ENCODE measurements around the gene THAP3.

THAP3 gene

GRCh38 chr1:6627841-6628545 is 3.3 kb downstream of the THAP3 start:
- no peak overlapping the region for H2AFZ ChIP-seq (ENCODE audit: low read depth, low read length)
- TF ChIP-seq EZH2 (IDR thresholded peaks at IDR 0.05; ENCODE audit: borderline replicate concordance, low read depth, low read length, severe bottlenecking), result no peak
- TF ChIP-seq, protein P1, sequence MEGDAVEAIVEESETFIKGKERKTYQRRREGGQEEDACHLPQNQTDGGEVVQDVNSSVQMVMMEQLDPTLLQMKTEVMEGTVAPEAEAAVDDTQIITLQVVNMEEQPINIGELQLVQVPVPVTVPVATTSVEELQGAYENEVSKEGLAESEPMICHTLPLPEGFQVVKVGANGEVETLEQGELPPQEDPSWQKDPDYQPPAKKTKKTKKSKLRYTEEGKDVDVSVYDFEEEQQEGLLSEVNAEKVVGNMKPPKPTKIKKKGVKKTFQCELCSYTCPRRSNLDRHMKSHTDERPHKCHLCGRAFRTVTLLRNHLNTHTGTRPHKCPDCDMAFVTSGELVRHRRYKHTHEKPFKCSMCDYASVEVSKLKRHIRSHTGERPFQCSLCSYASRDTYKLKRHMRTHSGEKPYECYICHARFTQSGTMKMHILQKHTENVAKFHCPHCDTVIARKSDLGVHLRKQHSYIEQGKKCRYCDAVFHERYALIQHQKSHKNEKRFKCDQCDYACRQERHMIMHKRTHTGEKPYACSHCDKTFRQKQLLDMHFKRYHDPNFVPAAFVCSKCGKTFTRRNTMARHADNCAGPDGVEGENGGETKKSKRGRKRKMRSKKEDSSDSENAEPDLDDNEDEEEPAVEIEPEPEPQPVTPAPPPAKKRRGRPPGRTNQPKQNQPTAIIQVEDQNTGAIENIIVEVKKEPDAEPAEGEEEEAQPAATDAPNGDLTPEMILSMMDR (IDR thresholded peaks at IDR 0.05; ENCODE audit: borderline replicate concordance, extremely low read depth, low read length, poor library complexity, severe bottlenecking), result no peak
- DNase-seq (no peak), ATAC-seq (ENCODE audit: insufficient read depth, low read depth) (no peak)
- H3K36me3 ChIP-seq (ENCODE audit: insufficient read depth, low read length), result peaks cover 72% of the 10 kb centered on the region
- H3K27ac ChIP-seq (ENCODE audit: low read length), result no peak overlapping the region
- H3K9ac ChIP-seq (ENCODE audit: low read depth, low read length), result no peak overlapping the region
- H3K4me2 ChIP-seq (ENCODE audit: insufficient read depth, low read length), result 0 out of 2 replicates have a peak overlapping the region, but pooled peaks have one; percentile 76
- peaks cover 25% of the 10 kb centered on the region for H3K4me1 ChIP-seq (ENCODE audit: insufficient read depth, low read length)
- H3K4me3 ChIP-seq (ENCODE audit: low read depth in 1 of 2, low read length in 2 of 2), result no peak overlapping the region
- H3K9me3 ChIP-seq (ENCODE audit: insufficient read depth, low read length, severe bottlenecking), result no peaks in the 10 kb centered on the region
- peaks cover 54% of the 10 kb centered on the region for H4K20me1 ChIP-seq (ENCODE audit: insufficient read depth, low read length)
- no peaks in the 10 kb centered on the region for H3K27me3 ChIP-seq (ENCODE audit: insufficient read depth, low read length, poor library complexity)
- peaks cover 49% of the 10 kb centered on the region for H3K79me2 ChIP-seq (ENCODE audit: insufficient read depth, low read length)

- H3K4me1 ChIP-seq (ENCODE audit: insufficient read depth, low read length), result peaks cover 25% of the 10 kb centered on the region
- H3K9me3 ChIP-seq (ENCODE audit: insufficient read depth, low read length, severe bottlenecking), result no peaks in the 10 kb centered on the region
- ATAC-seq (ENCODE audit: insufficient read depth, low read depth) (no peak), DNase-seq (no peak)
- no peak overlapping the region for H3K4me2 ChIP-seq (ENCODE audit: insufficient read depth, low read length)
- no peaks in the 10 kb centered on the region for H3K27me3 ChIP-seq (ENCODE audit: insufficient read depth, low read length, poor library complexity)
- peaks cover 49% of the 10 kb centered on the region for H3K79me2 ChIP-seq (ENCODE audit: insufficient read depth, low read length)
- peaks cover 51% of the 10 kb centered on the region for H4K20me1 ChIP-seq (ENCODE audit: insufficient read depth, low read length)
- no peak overlapping the region for H2AFZ ChIP-seq (ENCODE audit: low read depth, low read length)
- TF ChIP-seq EZH2 (IDR thresholded peaks at IDR 0.05; ENCODE audit: borderline replicate concordance, low read depth, low read length, severe bottlenecking), result no peak
- TF ChIP-seq, protein P1 (IDR thresholded peaks at IDR 0.05; ENCODE audit: borderline replicate concordance, extremely low read depth, low read length, poor library complexity, severe bottlenecking), result no peak
- no peak overlapping the region for H3K9ac ChIP-seq (ENCODE audit: low read depth, low read length)
- no peak overlapping the region for H3K4me3 ChIP-seq (ENCODE audit: low read depth in 1 of 2, low read length in 2 of 2)
- H3K36me3 ChIP-seq (ENCODE audit: insufficient read depth, low read length), result peaks cover 73% of the 10 kb centered on the region
- H3K27ac ChIP-seq (ENCODE audit: low read length), result no peak overlapping the region
Observed at GRCh38 chr1:6628971-6629479, 4.4 kb downstream of the THAP3 start.

DNA sequence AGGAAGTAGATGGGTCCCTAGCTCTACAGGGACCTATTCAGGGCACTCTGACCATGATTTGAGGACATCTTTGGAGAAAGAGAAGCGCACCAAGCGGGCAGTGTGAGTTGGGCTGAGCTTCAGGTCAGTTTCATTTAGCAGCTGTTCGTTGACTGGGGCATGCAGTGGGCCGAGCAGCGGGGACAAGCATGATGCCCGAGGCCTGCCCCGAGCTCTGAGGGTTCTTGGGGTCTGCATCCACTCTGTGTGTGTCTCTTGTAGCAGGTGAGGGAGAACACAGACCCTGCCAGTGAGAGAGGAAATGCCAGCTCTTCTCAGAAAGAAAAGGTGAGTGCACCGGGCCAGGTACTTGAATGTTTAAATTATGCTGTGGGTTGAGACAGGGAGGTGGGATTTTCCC is 5.4 kb downstream of the THAP3 start:
- Histone ChIP-seq H3K4me1 (ENCODE audit: insufficient read depth, low read length) (peaks cover 20% of the 10 kb centered on the region), H3K27me3 (ENCODE audit: insufficient read depth, low read length, poor library complexity) (no peaks in the 10 kb centered on the region), H3K4me3 (ENCODE audit: low read depth in 1 of 2, low read length in 2 of 2) (no peak overlapping the region), H4K20me1 (ENCODE audit: insufficient read depth, low read length) (peaks cover 51% of the 10 kb centered on the region), H3K36me3 (ENCODE audit: insufficient read depth, low read length) (peaks cover 78% of the 10 kb centered on the region), H3K9me3 (ENCODE audit: insufficient read depth, low read length, severe bottlenecking) (no peaks in the 10 kb centered on the region), H3K4me2 (ENCODE audit: insufficient read depth, low read length) (no peak overlapping the region), H3K27ac (ENCODE audit: low read length) (no peak overlapping the region), H3K9ac (ENCODE audit: low read depth, low read length) (no peak overlapping the region), H2AFZ (ENCODE audit: low read depth, low read length) (no peak overlapping the region), H3K79me2 (ENCODE audit: insufficient read depth, low read length) (peaks cover 44% of the 10 kb centered on the region)
- TF ChIP-seq EZH2 (IDR thresholded peaks at IDR 0.05; ENCODE audit: borderline replicate concordance, low read depth, low read length, severe bottlenecking), result no peak
- TF ChIP-seq, protein P1 (IDR thresholded peaks at IDR 0.05; ENCODE audit: borderline replicate concordance, extremely low read depth, low read length, poor library complexity, severe bottlenecking), result no peak
- DNase-seq (no peak), ATAC-seq (ENCODE audit: insufficient read depth, low read depth) (no peak)

All from DND-41 (cell line).